Measurements from ENCODE around the gene ZNF672.
A peak's percentile ranks its signal among the peaks of the same experiment; 100 is the strongest.

The ZNF672 gene

GRCh38 chr1:248841702-248842395, 3.8 kb downstream of the ZNF672 start:
- peak overlapping the region; percentile 15 for H3K27ac ChIP-seq
- DNase-seq: peak; percentile 58
- in situ Hi-C loops (cut with HindIII; ENCODE audit: low pct_ligation_motif_present, low sequenced_read_pairs): no loop called here
- no peak overlapping the region for H3K4me3 ChIP-seq (ENCODE audit: low read depth, low read length)
- H3K36me3 ChIP-seq (replicated peaks): peaks cover 15% of the 10 kb centered on the region
- peak; percentile 66 for TF ChIP-seq CTCF (IDR thresholded peaks at IDR 0.05; ENCODE audit: low read depth, low read length, missing control alignments)
- H3K27me3 ChIP-seq (replicated peaks): no peaks in the 10 kb centered on the region

- TF ChIP-seq CTCF (IDR thresholded peaks at IDR 0.05; ENCODE audit: low read depth, low read length, missing control alignments): no peak
- no peak overlapping the region for H3K27ac ChIP-seq
- H3K36me3 ChIP-seq (replicated peaks): peaks cover 24% of the 10 kb centered on the region
- in situ Hi-C loops (cut with HindIII; ENCODE audit: low pct_ligation_motif_present, low sequenced_read_pairs): no loop called here
- H3K4me3 ChIP-seq (ENCODE audit: low read depth, low read length): no peak overlapping the region
- DNase-seq: no peak
- H3K27me3 ChIP-seq (replicated peaks): no peaks in the 10 kb centered on the region
These were observed 4.8 kb downstream of the ZNF672 start for GRCh38 chr1:248842781-248843331.

- Histone ChIP-seq H3K36me3 (replicated peaks) (peaks cover 32% of the 10 kb centered on the region), H3K4me3 (ENCODE audit: low read depth, low read length) (no peak overlapping the region), H3K27ac (no peak overlapping the region), H3K27me3 (replicated peaks) (no peaks in the 10 kb centered on the region)
- DNase-seq: no peak
- in situ Hi-C loops (cut with HindIII; ENCODE audit: low pct_ligation_motif_present, low sequenced_read_pairs): no loop called here
- TF ChIP-seq CTCF (IDR thresholded peaks at IDR 0.05; ENCODE audit: low read depth, low read length, missing control alignments): no peak
These were observed 5.7 kb downstream of the ZNF672 start for GRCh38 chr1:248843687-248844086.

- no peak for DNase-seq
- in situ Hi-C loops (cut with HindIII; ENCODE audit: low pct_ligation_motif_present, low sequenced_read_pairs): no loop called here
- TF ChIP-seq CTCF (IDR thresholded peaks at IDR 0.05; ENCODE audit: low read depth, low read length, missing control alignments): no peak
- Histone ChIP-seq H3K36me3 (replicated peaks) (peaks cover 38% of the 10 kb centered on the region), H3K27ac (no peak overlapping the region), H3K4me3 (ENCODE audit: low read depth, low read length) (no peak overlapping the region), H3K27me3 (replicated peaks) (no peaks in the 10 kb centered on the region)
These were observed 6.5 kb downstream of the ZNF672 start for GRCh38 chr1:248844526-248844925.

- DNase-seq: no peak
- TF ChIP-seq CTCF (IDR thresholded peaks at IDR 0.05; ENCODE audit: low read depth, low read length, missing control alignments): no peak
- in situ Hi-C loops (cut with HindIII; ENCODE audit: low pct_ligation_motif_present, low sequenced_read_pairs): no loop called here
These were observed 9.3 kb downstream of the ZNF672 start for GRCh38 chr1:248847181-248847955.

More at GRCh38 chr1:248847181-248847955, 9.3 kb downstream of the ZNF672 start:
- no peak overlapping the region for H3K27ac ChIP-seq
- H3K4me3 ChIP-seq (ENCODE audit: low read depth, low read length): no peak overlapping the region
- peaks cover 46% of the 10 kb centered on the region for H3K36me3 ChIP-seq (replicated peaks)
- H3K27me3 ChIP-seq (replicated peaks): no peaks in the 10 kb centered on the region

Measured in brain microvascular endothelial cell (primary cell).